Cardiac muscle cell (in vitro differentiated cells and primary cell): Measurements from ENCODE around the gene NEUROD6. TPM values are rescaled to one million over a fixed set of nuclear protein-coding genes. Genes with fewer than 3 reads are reported as not detected.

ENCODE experiments used
- DNase-seq, 2 donors: peaks; one replicate each; pipeline versions ENCODE4 v3.0.0 to v3.0.0-alpha.2; 2010 to 2017; ENCODE audit warnings: low read depth in 1 of 2, low spot score in 1 of 2
- H3K27ac ChIP-seq: fragments of 200-600 bp; sonication (generic); 2 replicates; pipeline ENCODE4 v1.5.1; 2016
- H3K27me3 ChIP-seq: fragments of 200-600 bp; sonication (generic); 2 replicates; pipeline ENCODE4 v1.6.0; 2016; ENCODE audit warnings: control low read depth
- H3K36me3 ChIP-seq: fragments of 200-600 bp; sonication (generic); 2 replicates; pipeline ENCODE4 v1.5.1; 2016; ENCODE audit warnings: control low read depth
- H3K4me1 ChIP-seq: fragments of 200-600 bp; sonication (generic); 2 replicates; pipeline ENCODE4 v1.8.1; 2017; ENCODE audit warnings: low read depth, mild to moderate bottlenecking, mixed run types
- H3K4me3 ChIP-seq: fragments of 200-600 bp; sonication (generic); 2 replicates; pipeline ENCODE4 v1.5.1; 2016; ENCODE audit warnings: mild to moderate bottlenecking
- H3K9me3 ChIP-seq: fragments of 200-600 bp; sonication (generic); 2 replicates; pipeline ENCODE4 v1.5.1; 2017; ENCODE audit warnings: low read depth, mild to moderate bottlenecking, control low read depth
- CTCF ChIP-seq: IDR thresholded peaks from 2 replicates; pipeline ENCODE4 v1.5.1; 2012; ENCODE audit warnings: low read depth, mild to moderate bottlenecking, low read length
- polyA plus RNA-seq: library from polyadenylated mRNA; unstranded; fragments of >200 nt; fragmentation: Nextera tagmentation; extraction: Ambion mirVana; gene quantifications from 2 replicates; pipeline ENCODE4 v1.2.1, GENCODE V29; 2016
- total RNA-seq: library from RNA; depleted of rRNA; stranded (reverse); fragments of >200 nt; gene quantifications from 2 replicates; pipeline ENCODE4 v1.2.3, GENCODE V29; 2016

NEUROD6 gene
- total and polyA plus RNA-seq, 2 experiments from 2014 or later = not detected

GRCh38 chr7:31333291-31333690, 7.2 kb downstream of the NEUROD6 start:
- peaks cover 43% of the 10 kb centered on the region for H3K27me3 ChIP-seq

GRCh38 chr7:31327071-31327470, 13.5 kb downstream of the NEUROD6 start:
- Histone ChIP-seq H3K36me3 (no peaks in the 10 kb centered on the region), H3K27ac (no peak overlapping the region), H3K4me3 (no peak overlapping the region), H3K4me1 (no peaks in the 10 kb centered on the region), H3K27me3 (no peaks in the 10 kb centered on the region), H3K9me3 (no peaks in the 10 kb centered on the region)
- DNase-seq = no peak
- TF ChIP-seq CTCF = no peak

More at GRCh38 chr7:31333291-31333690, 7.2 kb downstream of the NEUROD6 start:
- DNase-seq = no peak
- H3K4me3 ChIP-seq = no peak overlapping the region
- TF ChIP-seq CTCF = no peak
- H3K36me3 ChIP-seq = no peaks in the 10 kb centered on the region
- H3K4me1 ChIP-seq = no peaks in the 10 kb centered on the region
- no peak overlapping the region for H3K27ac ChIP-seq
- H3K9me3 ChIP-seq = no peaks in the 10 kb centered on the region

GRCh38 chr7:31326416-31326815, 14.1 kb downstream of the NEUROD6 start:
- DNase-seq = no peak
- H3K36me3 ChIP-seq = no peaks in the 10 kb centered on the region

GRCh38 chr7:31323101-31323500, 17.4 kb downstream of the NEUROD6 start:
- Histone ChIP-seq H3K27me3 (no peaks in the 10 kb centered on the region), H3K4me3 (no peak overlapping the region), H3K9me3 (no peaks in the 10 kb centered on the region), H3K4me1 (no peaks in the 10 kb centered on the region), H3K36me3 (no peaks in the 10 kb centered on the region), H3K27ac (no peak overlapping the region)
- no peak for DNase-seq
- no peak for TF ChIP-seq CTCF

More at GRCh38 chr7:31326416-31326815, 14.1 kb downstream of the NEUROD6 start:
- no peaks in the 10 kb centered on the region for H3K9me3 ChIP-seq
- no peaks in the 10 kb centered on the region for H3K4me1 ChIP-seq
- no peak overlapping the region for H3K27ac ChIP-seq
- no peak overlapping the region for H3K4me3 ChIP-seq
- TF ChIP-seq CTCF = no peak
- H3K27me3 ChIP-seq = no peaks in the 10 kb centered on the region

- H3K9me3 ChIP-seq = no peaks in the 10 kb centered on the region
- TF ChIP-seq CTCF = no peak
- no peak overlapping the region for H3K27ac ChIP-seq
- no peaks in the 10 kb centered on the region for H3K36me3 ChIP-seq
- no peaks in the 10 kb centered on the region for H3K4me1 ChIP-seq
- H3K27me3 ChIP-seq = no peaks in the 10 kb centered on the region
- DNase-seq = no peak
- no peak overlapping the region for H3K4me3 ChIP-seq
These were observed 19.9 kb downstream of the NEUROD6 start for GRCh38 chr7:31320675-31321074.

GRCh38 chr7:31318313-31318712, 22.2 kb downstream of the NEUROD6 start:
- no peaks in the 10 kb centered on the region for H3K4me1 ChIP-seq
- no peaks in the 10 kb centered on the region for H3K9me3 ChIP-seq
- DNase-seq = no peak
- H3K4me3 ChIP-seq = no peak overlapping the region
- H3K36me3 ChIP-seq = no peaks in the 10 kb centered on the region
- no peak for TF ChIP-seq CTCF
- H3K27ac ChIP-seq = no peak overlapping the region
- H3K27me3 ChIP-seq = no peaks in the 10 kb centered on the region
